Large intestine (tissue), 3 donors: ENCODE data around the gene KCNH4. TPM values are rescaled to one million over a fixed set of nuclear protein-coding genes. Genes with fewer than 3 reads are reported as not detected.
"Not testable (repeated sequence)": the region's sequence is repeated elsewhere in the genome, so short reads cannot be mapped to it uniquely, and the experiment has no call there.

Source experiments
- DNase-seq, 2 donors: peaks; one replicate each; pipeline versions ENCODE4 v3.0.0 to v3.0.0-alpha.2; 2013
- H3K27ac ChIP-seq: one replicate; pipeline ENCODE4 v1.5.1; 2013; ENCODE audit warnings: low read length
- H3K27me3 ChIP-seq: 2 replicates; pipeline ENCODE4 v1.6.1; 2013; ENCODE audit warnings: low read length; ENCODE audit not compliant: control insufficient read depth, insufficient read depth
- H3K36me3 ChIP-seq: 2 replicates; pipeline ENCODE4 v1.6.1; 2013; ENCODE audit warnings: low read length; ENCODE audit not compliant: control insufficient read depth, insufficient read depth
- H3K4me1 ChIP-seq: one replicate; pipeline ENCODE4 v1.6.1; 2013; ENCODE audit warnings: low read length; ENCODE audit not compliant: control insufficient read depth, insufficient read depth
- H3K4me3 ChIP-seq: one replicate; pipeline ENCODE4 v1.5.1; 2013; ENCODE audit warnings: low read length
- H3K9me3 ChIP-seq: one replicate; pipeline ENCODE4 v1.6.1; 2013; ENCODE audit warnings: mild to moderate bottlenecking, low read depth, low read length, moderate library complexity; ENCODE audit not compliant: control insufficient read depth
- WGBS: methylation state at CpG from one replicate; pipeline ENCODE4 v1.1.5; 2013; ENCODE audit warnings: low lambda C conversion rate; ENCODE audit not compliant: insufficient coverage; 5-methylcytosine and 5-hydroxymethylcytosine counted together
- polyA plus RNA-seq: library from polyadenylated mRNA; unstranded; fragments of 120-200 nt; gene quantifications from one replicate; pipeline ENCODE4 v1.2.1, GENCODE V29; 2013

Gene KCNH4
- polyA plus RNA-seq, 1 donor = 0.36 TPM

DNA sequence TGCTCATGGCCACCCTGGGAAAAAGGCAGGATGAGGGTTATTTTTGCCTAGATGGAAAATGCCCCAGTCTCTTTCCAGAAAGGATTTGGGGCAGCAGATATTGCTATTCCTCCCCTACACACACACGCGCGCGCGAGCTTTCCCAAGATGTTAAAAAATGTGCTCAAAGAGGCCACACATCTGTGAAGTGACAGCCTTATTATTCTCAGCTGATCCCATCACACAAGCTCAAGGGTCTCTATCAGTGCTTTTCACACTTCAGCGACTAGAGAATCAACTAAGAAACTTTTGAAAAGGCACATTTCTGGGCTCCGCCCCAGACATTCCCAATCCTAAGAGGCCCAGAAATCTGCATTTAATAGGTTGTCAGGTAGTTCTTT is 20.4 kb downstream of the KCNH4 start:
- Histone ChIP-seq H3K4me3 (no peak overlapping the region), H3K4me1 (no peaks in the 10 kb centered on the region), H3K27ac (no peak overlapping the region), H3K36me3 (no peaks in the 10 kb centered on the region), H3K27me3 (no peaks in the 10 kb centered on the region), H3K9me3 (no peaks in the 10 kb centered on the region)
- DNase-seq = no peak
- WGBS = 100% methylated on average over 1 of the region's 7 CpGs

DNA sequence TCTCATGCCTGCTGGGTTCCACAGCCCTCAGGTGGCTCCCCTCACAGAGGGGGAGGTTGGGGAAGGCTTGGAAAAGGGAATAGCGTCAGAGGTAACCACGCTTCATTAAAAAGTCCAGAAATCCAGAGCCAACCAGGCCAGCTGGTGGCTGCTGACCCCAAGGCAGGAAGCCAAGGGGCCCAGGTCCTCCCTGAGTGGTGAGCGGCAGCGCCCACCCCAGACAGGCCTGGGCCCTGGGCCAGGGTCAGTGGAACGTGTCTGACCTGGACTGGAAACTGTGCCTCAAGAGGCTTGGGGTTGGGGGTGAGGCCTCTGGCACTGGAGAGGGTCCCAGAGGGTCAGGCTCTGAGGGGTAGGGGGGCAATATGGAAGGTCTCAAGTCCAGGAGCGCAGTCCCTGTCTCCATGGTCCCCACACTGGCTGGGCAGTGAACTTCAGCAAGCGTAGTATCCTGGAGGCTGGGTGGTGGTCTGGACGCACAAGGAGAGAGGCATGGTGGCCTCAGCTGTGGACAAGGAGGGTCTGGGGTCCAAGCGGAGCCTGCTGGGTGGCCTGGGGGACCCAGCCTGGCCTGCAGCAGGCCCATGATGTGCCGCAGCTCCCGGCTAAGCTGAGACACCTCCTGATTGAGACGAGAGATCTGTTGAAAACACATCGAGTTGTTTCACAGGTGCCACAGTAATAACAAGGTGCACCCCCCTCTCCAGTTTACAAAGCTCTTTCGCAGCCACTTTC is 21.0 kb downstream of the KCNH4 start:
- Histone ChIP-seq H3K36me3 (no peaks in the 10 kb centered on the region), H3K27ac (no peak overlapping the region), H3K4me1 (no peaks in the 10 kb centered on the region), H3K4me3 (no peak overlapping the region), H3K27me3 (no peaks in the 10 kb centered on the region), H3K9me3 (no peaks in the 10 kb centered on the region)
- no CpG with 5 or more reads among the region's 14 CpGs for WGBS
- DNase-seq = no peak

DNA sequence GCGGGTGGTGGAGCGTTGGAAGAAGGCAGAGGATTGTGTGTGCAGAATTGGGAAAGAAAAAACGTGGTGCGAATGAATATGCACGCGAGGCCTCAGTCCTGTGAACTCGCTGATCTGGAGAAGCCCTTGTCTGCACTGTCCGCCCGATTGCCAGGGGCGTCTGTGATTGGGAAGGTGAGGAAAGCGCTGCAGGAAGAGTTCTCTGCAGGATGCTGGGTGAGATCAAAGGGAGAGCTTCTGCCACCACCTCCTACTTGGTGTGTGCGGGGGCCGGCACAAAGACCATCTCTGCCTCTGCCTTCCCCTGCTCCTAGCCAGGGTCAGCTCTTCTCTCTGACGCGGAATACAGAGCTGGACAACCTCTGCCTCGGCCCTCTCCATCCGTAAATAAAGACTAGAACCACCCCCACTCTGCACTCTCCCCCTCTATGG is 25.3 kb downstream of the KCNH4 start:
- peak overlapping the region; percentile 98 for H3K4me3 ChIP-seq
- no peaks in the 10 kb centered on the region for H3K9me3 ChIP-seq
- no CpG with 5 or more reads among the region's 17 CpGs for WGBS
- peaks cover 15% of the 10 kb centered on the region for H3K4me1 ChIP-seq
- peaks cover 9% of the 10 kb centered on the region for H3K36me3 ChIP-seq
- H3K27me3 ChIP-seq = no peaks in the 10 kb centered on the region
- no peak overlapping the region for H3K27ac ChIP-seq
- DNase-seq = no peak

DNA sequence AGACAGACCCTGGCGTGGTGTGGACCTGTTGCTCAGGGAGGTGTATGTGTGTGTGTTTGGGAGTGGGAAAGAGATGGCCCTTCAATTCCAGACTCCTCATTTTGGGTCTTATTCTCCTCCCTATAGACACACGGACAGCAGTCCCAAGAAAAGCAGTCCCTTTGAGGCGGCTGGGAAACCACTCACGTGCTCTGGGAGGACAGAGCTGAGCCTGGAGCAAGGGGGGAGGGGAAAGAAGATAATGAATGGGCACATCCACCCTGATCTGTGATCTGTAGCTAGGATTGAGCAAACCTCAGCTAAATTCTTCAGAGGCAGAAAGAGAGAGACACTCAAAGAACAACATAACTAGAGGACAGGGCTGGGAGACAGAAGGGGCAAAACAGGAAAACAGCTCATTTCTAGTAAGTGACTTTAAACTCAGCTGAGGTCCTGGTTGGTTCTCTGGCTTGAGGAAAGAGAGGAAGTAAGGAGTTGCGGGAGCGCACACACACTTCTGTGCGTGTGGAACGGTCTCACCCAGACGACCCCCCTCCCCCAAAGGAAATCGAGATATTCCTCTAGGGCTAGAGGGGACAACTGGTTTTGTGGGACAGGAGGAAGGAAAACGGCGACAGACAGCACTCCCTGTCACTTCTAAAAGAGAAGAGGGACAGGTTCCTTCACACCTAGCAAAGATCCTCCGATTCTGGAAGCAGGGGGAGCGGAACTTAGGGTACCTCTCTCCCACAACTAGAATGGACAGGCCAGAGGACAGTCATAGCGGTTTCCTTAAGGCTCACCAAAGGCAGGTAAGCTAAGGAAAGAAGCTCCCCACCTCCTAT is 26.8 kb downstream of the KCNH4 start:
- H3K27ac ChIP-seq = peak overlapping the region; percentile 74

DNA sequence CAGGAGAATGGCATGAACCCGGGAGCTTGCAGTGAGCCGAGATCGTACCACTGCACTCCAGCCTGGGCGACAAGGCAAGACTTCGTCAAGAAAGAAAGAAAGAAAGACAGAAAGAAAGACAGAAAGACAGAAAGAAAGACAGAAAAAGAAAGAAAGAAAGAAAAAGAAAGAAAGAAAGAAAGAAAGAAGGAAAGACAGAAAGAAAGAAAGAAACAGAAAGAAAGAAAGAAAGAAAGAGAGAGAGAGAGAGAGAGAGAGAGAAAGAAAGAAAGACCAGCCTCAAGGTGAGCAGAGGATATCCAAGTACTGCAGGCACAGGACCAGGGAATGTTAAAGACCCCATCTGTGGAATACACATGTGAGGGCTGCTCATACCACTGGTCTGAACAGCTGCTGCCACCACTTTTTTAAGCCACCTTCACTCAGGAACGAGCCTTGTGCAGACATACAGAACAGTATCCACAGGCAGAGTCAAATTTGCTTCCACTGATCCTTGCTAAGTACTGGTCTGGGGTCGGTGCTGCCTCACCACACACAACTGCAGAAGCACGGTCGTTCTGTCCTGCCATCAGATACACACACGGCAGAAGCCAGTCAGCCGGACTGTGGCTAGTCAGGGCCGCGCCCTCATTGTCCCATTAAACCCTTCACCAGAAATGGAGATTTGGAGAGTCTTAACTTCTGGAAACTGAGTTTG is 33.9 kb downstream of the KCNH4 start:
- peaks cover 43% of the 10 kb centered on the region for H3K36me3 ChIP-seq
- peaks cover 4% of the 10 kb centered on the region for H3K4me1 ChIP-seq

More for the DNA sequence above, 26.8 kb downstream of the KCNH4 start:
- Histone ChIP-seq H3K9me3 (no peaks in the 10 kb centered on the region), H3K27me3 (no peaks in the 10 kb centered on the region), H3K4me3 (peak overlapping the region; percentile 98), H3K36me3 (peaks cover 12% of the 10 kb centered on the region), H3K4me1 (peaks cover 15% of the 10 kb centered on the region)
- no CpG with 5 or more reads among the region's 15 CpGs for WGBS
- DNase-seq = peak; percentile 49 to 75

DNA sequence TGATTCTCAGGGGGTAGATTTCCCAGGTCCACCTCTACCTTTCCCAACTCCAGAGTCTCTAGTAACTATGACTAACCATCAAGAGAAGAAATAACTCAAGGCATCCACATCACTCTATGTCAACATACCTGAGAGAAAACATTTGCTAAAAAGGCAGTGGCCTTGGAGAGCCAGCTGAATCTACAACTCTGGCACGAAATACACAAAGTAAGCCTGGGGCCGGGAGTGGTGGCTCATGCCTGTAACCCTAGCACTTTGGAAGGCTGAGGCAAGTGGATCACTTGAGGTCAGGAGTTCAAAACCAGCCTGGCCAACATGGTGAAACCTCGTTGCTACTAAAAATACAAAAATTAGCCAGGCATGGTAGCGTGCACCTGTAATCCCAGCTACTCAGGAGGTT is 37.8 kb downstream of the KCNH4 start:
- DNase-seq, H3K27ac ChIP-seq, H3K9me3 ChIP-seq, H3K4me3 ChIP-seq, H3K27me3 ChIP-seq, H3K4me1 ChIP-seq: not testable (repeated sequence)
- H3K36me3 ChIP-seq = peaks cover 43% of the 10 kb centered on the region
- WGBS = 60% methylated on average over 1 of the region's 4 CpGs

More for the DNA sequence above, 33.9 kb downstream of the KCNH4 start:
- H3K27me3 ChIP-seq = no peaks in the 10 kb centered on the region
- H3K27ac ChIP-seq = no peak overlapping the region
- no peak for DNase-seq
- WGBS = 79% methylated on average over 5 of the region's 13 CpGs
- no peak overlapping the region for H3K4me3 ChIP-seq
- H3K9me3 ChIP-seq = no peaks in the 10 kb centered on the region

DNA sequence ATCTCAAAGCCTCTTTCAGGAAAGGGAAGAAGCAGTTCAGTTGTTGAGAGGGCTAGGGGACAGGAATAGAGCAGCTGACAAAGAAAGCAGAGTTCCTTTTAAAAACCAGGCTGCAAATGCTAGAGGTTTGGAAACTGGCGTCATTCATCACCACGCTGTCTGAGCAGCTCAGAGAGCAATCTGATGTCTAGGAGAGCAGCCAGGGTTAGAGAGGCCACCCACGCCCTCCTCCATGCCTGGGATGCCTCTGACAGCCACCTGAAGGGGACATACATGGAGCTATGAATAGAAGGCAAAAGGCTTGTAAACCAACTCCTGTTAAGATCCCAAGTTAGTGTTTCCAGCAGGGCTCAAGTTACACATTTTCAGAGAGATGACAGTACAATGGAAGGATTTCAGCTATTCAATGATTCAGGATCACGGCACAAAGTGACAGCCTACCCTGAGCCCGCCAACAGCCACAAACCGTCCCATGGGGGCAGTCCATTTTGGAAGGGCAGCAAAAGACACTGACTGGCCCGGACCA is 38.5 kb downstream of the KCNH4 start:
- no peak for DNase-seq
- Histone ChIP-seq H3K27ac (no peak overlapping the region), H3K4me1 (peaks cover 12% of the 10 kb centered on the region), H3K36me3 (peaks cover 43% of the 10 kb centered on the region), H3K9me3 (no peaks in the 10 kb centered on the region), H3K27me3 (no peaks in the 10 kb centered on the region), H3K4me3 (no peak overlapping the region)
- WGBS = no CpG with 5 or more reads among the region's 7 CpGs

DNA sequence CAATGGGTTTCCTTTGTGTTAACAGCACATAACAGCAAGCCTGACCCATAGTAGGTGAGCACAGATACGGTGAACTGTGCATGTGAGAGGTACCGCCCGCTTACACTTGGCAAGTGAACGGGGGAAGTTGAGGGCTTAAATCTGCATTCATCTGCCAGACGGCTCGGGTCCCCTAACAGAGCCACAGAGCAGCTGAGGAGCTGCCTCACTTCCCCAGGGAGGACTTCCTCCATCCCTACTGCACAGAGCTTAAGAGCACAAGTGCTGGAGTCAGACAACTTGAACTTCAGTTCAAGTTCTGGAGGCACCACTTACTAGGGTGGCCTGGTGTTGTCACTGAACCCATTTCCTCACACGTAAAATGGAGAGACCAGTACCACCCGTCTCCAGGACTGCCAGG is 39.6 kb downstream of the KCNH4 start:
- Histone ChIP-seq H3K4me3 (no peak overlapping the region), H3K27me3 (no peaks in the 10 kb centered on the region), H3K27ac (no peak overlapping the region), H3K9me3 (no peaks in the 10 kb centered on the region), H3K4me1 (peaks cover 17% of the 10 kb centered on the region), H3K36me3 (peaks cover 40% of the 10 kb centered on the region)
- no CpG with 5 or more reads among the region's 8 CpGs for WGBS
- no peak for DNase-seq

DNA sequence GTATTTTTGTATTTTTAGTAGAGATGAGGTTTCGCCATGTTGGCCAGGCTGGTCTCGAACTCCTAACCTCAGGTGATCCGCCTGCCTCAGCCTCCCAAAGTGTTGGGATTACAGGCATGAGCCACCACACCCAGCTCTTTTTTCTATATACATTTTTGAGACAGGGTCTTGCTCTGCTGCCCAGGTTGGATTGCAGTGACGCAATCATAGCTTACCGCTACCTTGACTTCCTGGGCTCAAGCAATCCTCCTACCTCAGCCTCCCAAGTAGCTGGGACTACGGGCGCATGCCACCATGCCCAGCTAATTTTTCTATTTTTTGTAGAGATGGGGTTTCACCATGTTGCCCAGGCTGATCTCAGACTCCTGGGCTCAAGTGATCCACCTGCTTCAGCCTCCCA is 40.3 kb downstream of the KCNH4 start:
- Histone ChIP-seq H3K4me1 (peaks cover 21% of the 10 kb centered on the region), H3K36me3 (peaks cover 40% of the 10 kb centered on the region)
- not testable (repeated sequence) for H3K9me3 ChIP-seq, H3K4me3 ChIP-seq, H3K27ac ChIP-seq, DNase-seq, H3K27me3 ChIP-seq
- no CpG with 5 or more reads among the region's 7 CpGs for WGBS
